Astrocyte (in vitro differentiated cells and primary cell): ENCODE results near the gene MYO16. TPM values are rescaled to one million over a fixed set of nuclear protein-coding genes. Genes with fewer than 3 reads are reported as not detected.

ENCODE experiments used
- DNase-seq: peaks from one replicate; pipeline ENCODE4 v3.0.0-alpha.2; 2010; ENCODE audit warnings: low read depth
- FAIRE-seq: peaks from 2 replicates; lab custom pipeline; 2011; peaks lifted over from hg19 to GRCh38; lab: Jason Lieb, UNC
- H2AFZ ChIP-seq: 2 replicates; pipeline ENCODE4 v1.6.0; 2012; ENCODE audit warnings: low read depth, low read length, inconsistent platforms
- H3K27ac ChIP-seq: 2 replicates; pipeline ENCODE4 v1.5.1; 2011; ENCODE audit warnings: low read depth, low read length, inconsistent platforms
- H3K27me3 ChIP-seq: 2 replicates; pipeline ENCODE4 v1.6.0; 2011; ENCODE audit warnings: low read length, inconsistent platforms; ENCODE audit not compliant: insufficient read depth
- H3K36me3 ChIP-seq: 2 replicates; pipeline ENCODE4 v1.5.1; 2011; ENCODE audit warnings: low read length, inconsistent platforms; ENCODE audit not compliant: insufficient read depth
- H3K4me1 ChIP-seq: 2 replicates; pipeline ENCODE4 v1.5.1; 2011; ENCODE audit warnings: low read length, inconsistent platforms; ENCODE audit not compliant: insufficient read depth
- H3K4me2 ChIP-seq: 2 replicates; pipeline ENCODE4 v1.6.0; 2012; ENCODE audit warnings: low read length, inconsistent platforms
- H3K4me3 ChIP-seq: 2 replicates; pipeline ENCODE4 v1.5.1; 2011; ENCODE audit warnings: low read depth, mild to moderate bottlenecking, low read length, inconsistent platforms; ENCODE audit not compliant: insufficient read depth
- H3K79me2 ChIP-seq: 2 replicates; pipeline ENCODE4 v1.6.0; 2012; ENCODE audit warnings: mild to moderate bottlenecking, low read length, inconsistent platforms; ENCODE audit not compliant: insufficient read depth
- H3K9ac ChIP-seq: 2 replicates; pipeline ENCODE4 v1.6.0; 2012; ENCODE audit warnings: mild to moderate bottlenecking, low read length, inconsistent platforms
- H3K9me3 ChIP-seq: 2 replicates; pipeline ENCODE4 v1.5.1; 2012; ENCODE audit warnings: low read depth, mild to moderate bottlenecking, low read length, inconsistent platforms; ENCODE audit not compliant: insufficient read depth
- H4K20me1 ChIP-seq: 2 replicates; pipeline ENCODE4 v1.6.0; 2012; ENCODE audit warnings: low read length, inconsistent platforms; ENCODE audit not compliant: insufficient read depth
- H3K27ac Mint-ChIP-seq: one replicate; pipeline ENCODE4 v1.8.0; 2021; ENCODE audit warnings: mild to moderate bottlenecking, mixed read lengths; ENCODE audit not compliant: unreplicated experiment
- H3K27me3 Mint-ChIP-seq: one replicate; pipeline ENCODE4 v1.8.0; 2021; ENCODE audit warnings: low read depth, mixed read lengths; ENCODE audit not compliant: unreplicated experiment
- H3K36me3 Mint-ChIP-seq: one replicate; pipeline ENCODE4 v1.8.0; 2021; ENCODE audit warnings: low read depth, mixed read lengths; ENCODE audit not compliant: unreplicated experiment
- H3K4me1 Mint-ChIP-seq: one replicate; pipeline ENCODE4 v1.8.0; 2021; ENCODE audit warnings: low read depth, mixed read lengths; ENCODE audit not compliant: unreplicated experiment
- H3K4me3 Mint-ChIP-seq: one replicate; pipeline ENCODE4 v1.8.0; 2021; ENCODE audit warnings: mild to moderate bottlenecking, moderate library complexity, mixed read lengths; ENCODE audit not compliant: unreplicated experiment
- H3K9me3 Mint-ChIP-seq: one replicate; pipeline ENCODE4 v1.8.0; 2021; ENCODE audit warnings: mild to moderate bottlenecking, mixed read lengths; ENCODE audit not compliant: unreplicated experiment
- CTCF ChIP-seq: IDR thresholded peaks from 2 replicates; pipeline ENCODE4 v1.5.1; 2011; ENCODE audit warnings: low read depth, mild to moderate bottlenecking, inconsistent platforms, low read length, moderate library complexity; ENCODE audit not compliant: insufficient read depth
- EZH2 ChIP-seq: IDR thresholded peaks from 2 replicates; pipeline ENCODE4 v1.6.1; 2012; ENCODE audit warnings: mild to moderate bottlenecking, low read length, inconsistent platforms; ENCODE audit not compliant: insufficient read depth
- total RNA-seq: library from RNA; stranded (reverse); gene quantifications from 2 replicates; pipeline ENCODE4 v1.2.1, GENCODE V29; 2021

The MYO16 gene
- total RNA-seq, 1 donor from 2014 or later = 0.14 TPM

GRCh38 chr13:108933061-108933460, 303.6 kb downstream of the MYO16 start:
- no peaks in the 10 kb centered on the region for H3K36me3 ChIP-seq
- no peak for FAIRE-seq
- no peak overlapping the region for H3K4me2 ChIP-seq
- no peak for DNase-seq
- no peaks in the 10 kb centered on the region for H3K27me3 Mint-ChIP-seq
- no peaks in the 10 kb centered on the region for H3K9me3 ChIP-seq
- no peaks in the 10 kb centered on the region for H3K4me1 Mint-ChIP-seq
- H3K27ac ChIP-seq = no peak overlapping the region
- H3K79me2 ChIP-seq = no peaks in the 10 kb centered on the region
- no peak overlapping the region for H3K9ac ChIP-seq
- H3K27ac Mint-ChIP-seq = no peak overlapping the region
- H2AFZ ChIP-seq = no peak overlapping the region
- H3K4me1 ChIP-seq = no peaks in the 10 kb centered on the region
- peaks cover 2% of the 10 kb centered on the region for H3K27me3 ChIP-seq
- H3K4me3 ChIP-seq = no peak overlapping the region
- no peaks in the 10 kb centered on the region for H4K20me1 ChIP-seq
- TF ChIP-seq EZH2 = no peak
- TF ChIP-seq CTCF = no peak
- H3K4me3 Mint-ChIP-seq = no peak overlapping the region
- H3K9me3 Mint-ChIP-seq = no peaks in the 10 kb centered on the region
- no peaks in the 10 kb centered on the region for H3K36me3 Mint-ChIP-seq

- no peaks in the 10 kb centered on the region for H3K4me1 Mint-ChIP-seq
- TF ChIP-seq EZH2 (no peak), CTCF (no peak)
- H3K36me3 Mint-ChIP-seq = no peaks in the 10 kb centered on the region
- H3K27ac Mint-ChIP-seq = no peak overlapping the region
- H3K27me3 Mint-ChIP-seq = no peaks in the 10 kb centered on the region
- H3K9me3 Mint-ChIP-seq = no peaks in the 10 kb centered on the region
- H3K4me3 Mint-ChIP-seq = no peak overlapping the region
- DNase-seq = no peak
- Histone ChIP-seq H3K4me1 (no peaks in the 10 kb centered on the region), H3K27ac (no peak overlapping the region), H3K36me3 (no peaks in the 10 kb centered on the region), H3K4me2 (no peak overlapping the region), H3K4me3 (no peak overlapping the region), H2AFZ (no peak overlapping the region), H3K9me3 (no peaks in the 10 kb centered on the region), H3K27me3 (no peaks in the 10 kb centered on the region), H3K79me2 (no peaks in the 10 kb centered on the region), H4K20me1 (no peaks in the 10 kb centered on the region), H3K9ac (no peak overlapping the region)
- FAIRE-seq = no peak
Measured at GRCh38 chr13:108938155-108938554, 308.7 kb downstream of the MYO16 start.

GRCh38 chr13:108940121-108940520, 310.7 kb downstream of the MYO16 start:
- no peaks in the 10 kb centered on the region for H3K4me1 ChIP-seq
- TF ChIP-seq CTCF (no peak), EZH2 (no peak)
- no peaks in the 10 kb centered on the region for H4K20me1 ChIP-seq
- no peak overlapping the region for H3K4me3 ChIP-seq
- no peaks in the 10 kb centered on the region for H3K27me3 ChIP-seq
- Mint-ChIP-seq H3K9me3 (no peaks in the 10 kb centered on the region), H3K27ac (no peak overlapping the region), H3K4me1 (no peaks in the 10 kb centered on the region), H3K4me3 (no peak overlapping the region), H3K36me3 (no peaks in the 10 kb centered on the region), H3K27me3 (no peaks in the 10 kb centered on the region)
- H3K36me3 ChIP-seq = no peaks in the 10 kb centered on the region
- H3K79me2 ChIP-seq = no peaks in the 10 kb centered on the region
- no peak overlapping the region for H3K4me2 ChIP-seq
- no peak for DNase-seq
- no peak overlapping the region for H3K27ac ChIP-seq
- FAIRE-seq = no peak
- H2AFZ ChIP-seq = no peak overlapping the region
- H3K9ac ChIP-seq = no peak overlapping the region
- H3K9me3 ChIP-seq = no peaks in the 10 kb centered on the region
